NCI-H526 (cell line): ENCODE measurements around the gene DGCR6L.
"Not testable (repeated sequence)": the region's sequence is repeated elsewhere in the genome, so short reads cannot be mapped to it uniquely, and the experiment has no call there.

Experiments
- DNase-seq, 2 experiments: peaks; one replicate each; lab custom pipeline; 2025; lab: John Stamatoyannopoulos, UW

The DGCR6L gene

DNA sequence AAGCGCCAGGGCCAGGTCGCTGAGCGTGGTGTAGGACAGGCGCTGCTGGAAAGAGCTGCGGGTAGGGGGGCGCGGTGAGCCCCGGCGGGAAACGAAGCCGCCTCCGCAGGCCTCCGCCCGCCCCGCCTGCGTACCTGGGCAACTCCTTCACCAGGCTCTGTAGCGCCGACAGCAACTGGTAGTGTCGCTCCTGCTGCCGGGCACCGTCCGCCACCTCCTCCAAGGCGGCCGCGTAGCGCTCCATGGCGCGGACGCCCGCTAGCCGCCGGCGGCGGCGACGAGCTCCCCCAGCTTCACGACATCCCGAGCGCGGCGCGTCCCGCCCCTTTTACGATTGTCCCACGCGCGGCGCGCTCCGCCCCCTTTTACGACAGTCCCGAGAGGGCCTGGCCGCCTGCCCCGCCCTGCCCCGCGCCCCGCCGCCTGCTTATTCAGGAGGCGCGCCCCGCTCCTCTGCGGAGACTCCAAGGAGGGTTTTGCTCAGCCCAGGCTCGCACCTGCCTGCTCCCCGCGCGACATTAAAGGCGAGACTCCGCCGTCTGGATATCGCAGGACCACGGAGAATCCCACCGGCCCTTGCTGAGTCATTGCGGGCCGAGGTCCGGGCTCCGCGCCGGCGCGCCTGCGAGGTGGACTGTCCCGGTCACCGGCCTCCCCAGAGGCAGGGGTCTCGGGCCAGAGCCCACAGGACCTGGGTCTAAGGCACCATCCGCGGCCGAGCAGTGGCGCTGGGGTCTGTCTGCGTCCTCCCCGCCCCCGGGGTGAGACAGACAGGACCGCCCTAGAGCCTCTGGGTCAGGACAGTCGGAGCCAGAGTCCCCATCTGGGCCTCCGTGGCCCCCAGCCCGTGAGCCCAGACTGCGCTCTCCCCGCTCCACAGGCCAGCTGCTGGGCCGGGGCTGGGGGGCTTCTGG, at the start of gene DGCR6L:
Gene DGCR6L, minus strand, starts transcription at position 316 of the 914 bp plus-strand sequence. Its CDS starts 72 bp downstream, at position 244.
- peak; percentile 58 to 94 for DNase-seq

DNA sequence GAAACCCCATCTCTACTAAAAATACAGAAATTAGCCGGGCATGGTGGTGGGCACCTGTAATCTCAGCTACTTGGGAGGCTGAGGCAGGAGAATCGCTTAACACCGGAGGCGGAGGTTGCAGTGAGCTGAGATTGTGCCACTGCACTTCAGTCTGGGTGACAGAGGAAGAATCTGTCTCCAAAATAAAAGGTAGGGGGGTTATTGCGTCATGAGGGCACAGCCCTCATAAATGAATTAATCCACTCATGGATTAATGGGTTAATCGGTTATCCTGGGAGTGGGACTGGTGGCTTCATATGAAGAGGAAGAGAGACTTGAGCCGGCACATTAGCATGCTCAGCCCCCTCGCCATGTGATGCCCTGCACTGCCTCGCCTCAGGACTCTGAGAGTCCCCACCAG, 49.0 kb upstream of the DGCR6L start:
- DNase-seq = not testable (repeated sequence)

DNA sequence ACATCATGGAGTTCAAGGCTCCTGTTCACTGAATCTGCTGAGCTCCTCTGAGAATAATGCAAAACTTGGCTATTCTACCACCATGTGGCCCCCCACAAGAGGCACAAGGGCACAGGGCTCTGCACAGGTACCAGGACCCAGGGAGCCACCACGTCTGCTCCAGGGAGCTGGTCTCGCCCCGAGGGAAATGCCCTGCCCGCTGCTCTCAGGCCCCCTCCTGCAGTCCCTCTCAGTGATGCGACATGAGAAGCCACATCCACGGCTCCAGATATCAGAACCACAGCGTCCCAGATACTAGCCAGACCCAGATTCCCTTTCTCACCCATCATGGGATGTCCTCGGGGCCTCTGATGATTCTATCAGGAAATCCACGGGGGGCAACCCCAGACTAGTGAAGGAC, 47.0 kb upstream of the DGCR6L start:
- not testable (repeated sequence) for DNase-seq

DNA sequence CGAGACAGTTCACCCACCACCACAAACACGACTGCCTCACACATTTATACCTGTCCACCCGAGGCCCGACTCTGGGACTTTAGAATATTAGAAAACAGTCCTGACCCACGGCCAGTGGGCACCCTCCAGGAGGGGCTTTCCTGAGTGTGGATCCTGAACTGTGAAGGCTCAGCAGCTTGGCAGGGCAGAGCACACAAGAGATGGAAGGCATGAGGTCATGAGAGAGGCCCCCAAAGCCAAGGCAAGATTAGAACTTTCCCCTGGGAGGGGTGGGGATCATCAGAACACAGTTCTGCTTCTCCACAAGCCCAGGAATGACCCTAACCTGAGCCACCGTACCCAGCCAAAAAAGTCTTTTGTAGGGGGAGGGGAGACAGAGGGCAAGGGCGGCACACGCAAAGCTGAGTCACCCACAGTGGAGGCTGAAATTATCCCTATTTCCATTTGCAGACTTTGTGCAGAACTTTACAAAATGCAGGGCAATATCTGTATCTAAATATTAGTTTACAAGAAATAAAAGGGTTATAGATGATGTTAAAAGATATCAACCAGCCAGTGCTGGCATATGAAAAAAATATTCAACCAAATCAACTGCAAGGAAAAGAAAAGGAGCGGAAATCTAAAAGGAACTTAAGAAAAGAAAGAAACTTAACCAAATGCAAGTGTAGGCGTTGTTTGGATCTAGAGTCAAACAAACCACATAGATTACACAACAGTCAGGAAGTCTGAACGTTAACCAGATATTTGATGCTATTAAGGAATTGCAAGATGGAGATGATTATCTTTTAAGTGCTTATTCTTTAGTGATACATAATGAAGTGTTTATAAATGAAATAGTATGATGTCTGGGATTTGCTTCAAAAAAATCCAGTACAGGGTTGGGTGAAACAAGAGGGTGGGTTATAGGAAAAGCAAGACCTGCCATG, 44.7 kb upstream of the DGCR6L start:
- DNase-seq = not testable (repeated sequence)

DNA sequence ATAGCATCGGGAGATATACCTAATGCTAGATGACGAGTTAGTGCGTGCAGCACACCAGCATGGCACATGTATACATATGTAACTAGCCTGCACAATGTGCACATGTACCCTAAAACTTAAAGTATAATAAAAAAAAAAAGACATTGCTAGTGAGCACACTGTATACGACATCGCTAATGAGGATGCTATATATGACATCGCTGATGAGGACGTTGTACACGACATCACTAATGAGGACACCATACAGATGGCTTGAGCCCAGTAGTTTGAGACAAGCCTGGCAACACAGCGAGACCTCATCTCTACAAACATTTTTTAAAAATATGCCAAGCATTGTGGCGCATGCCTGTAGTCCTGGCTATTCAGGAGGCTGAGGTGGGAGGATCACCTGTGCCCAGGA, 42.5 kb upstream of the DGCR6L start:
- not testable (repeated sequence) for DNase-seq

DNA sequence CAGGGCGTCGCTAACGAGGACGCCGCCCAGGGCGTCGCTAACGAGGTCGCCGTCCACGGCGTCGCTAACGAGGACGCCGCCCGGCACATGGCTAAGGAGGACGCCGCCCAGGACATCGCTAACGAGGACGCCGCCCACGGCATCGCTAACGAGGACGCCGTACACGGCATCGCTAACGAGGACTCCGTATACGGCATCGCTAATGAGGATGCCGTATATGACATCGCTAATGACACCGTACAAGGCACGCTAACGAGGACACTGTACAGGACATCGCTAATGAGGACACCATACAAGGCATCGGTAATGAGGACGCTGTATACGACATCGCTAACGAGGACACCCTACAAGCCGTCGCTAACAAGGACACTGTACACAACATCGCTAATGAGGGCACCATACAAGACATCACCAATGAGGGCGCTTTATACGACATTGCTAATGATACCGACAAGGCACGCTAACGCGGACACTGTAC, 41.9 kb upstream of the DGCR6L start:
- DNase-seq = not testable (repeated sequence)

DNA sequence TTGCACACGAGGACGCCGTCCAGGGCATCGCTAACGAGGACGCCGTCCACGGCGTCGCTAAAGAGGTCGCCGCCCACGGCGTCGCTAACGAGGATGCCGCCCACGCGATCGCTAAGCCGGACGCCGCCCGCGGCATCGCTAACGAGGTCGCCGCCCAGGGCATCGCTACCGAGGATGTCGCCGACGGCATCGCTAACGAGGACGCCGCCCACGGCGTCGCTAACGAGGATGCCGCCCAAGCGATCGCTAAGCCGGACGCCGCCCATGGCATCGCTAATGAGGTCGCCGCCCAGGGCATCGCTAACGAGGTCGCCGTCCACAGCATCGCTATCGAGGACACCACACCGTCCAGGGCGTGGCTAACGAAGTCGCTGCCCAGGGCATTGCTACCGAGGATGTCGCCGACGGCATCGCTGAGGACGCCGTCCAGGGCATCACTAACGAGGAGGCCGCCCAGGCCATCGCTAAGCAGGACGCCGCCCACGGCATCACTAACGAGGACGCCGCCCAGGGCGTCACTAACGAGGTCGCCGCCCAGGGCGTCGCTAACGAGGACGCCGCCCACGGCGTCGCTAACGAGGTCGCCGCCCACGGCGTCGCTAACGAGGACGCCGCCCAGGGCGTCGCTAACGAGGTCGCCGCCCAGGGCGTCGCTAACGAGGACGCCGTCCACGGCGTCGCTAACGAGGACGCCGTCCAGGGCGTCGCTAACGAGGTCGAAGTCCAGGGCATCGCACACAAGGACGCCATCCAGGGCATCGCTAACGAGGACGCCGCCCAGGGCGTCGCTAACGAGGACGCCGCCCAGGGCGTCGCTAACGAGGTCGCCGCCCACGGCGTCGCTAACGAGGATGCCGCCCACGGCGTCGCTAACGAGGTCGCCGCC, 41.2 kb upstream of the DGCR6L start:
- DNase-seq = not testable (repeated sequence)

DNA sequence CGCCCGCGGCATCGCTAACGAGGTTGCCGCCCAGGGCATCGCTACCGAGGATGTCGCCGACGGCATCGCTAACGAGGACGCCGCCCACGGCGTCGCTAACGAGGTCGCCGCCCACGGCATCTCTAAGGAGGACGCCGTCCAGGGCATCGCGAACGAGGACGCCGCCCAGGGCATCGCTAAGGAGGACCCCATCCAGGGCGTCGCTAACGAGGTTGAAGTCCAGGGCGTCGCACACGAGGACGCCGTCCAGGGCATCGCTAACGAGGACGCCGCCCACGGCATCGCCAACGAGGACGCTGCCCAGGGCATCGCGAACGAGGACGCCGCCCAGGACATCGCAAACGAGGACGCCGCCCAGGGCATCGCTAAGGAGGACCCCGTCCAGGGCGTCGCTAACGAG, 40.4 kb upstream of the DGCR6L start:
- not testable (repeated sequence) for DNase-seq

DNA sequence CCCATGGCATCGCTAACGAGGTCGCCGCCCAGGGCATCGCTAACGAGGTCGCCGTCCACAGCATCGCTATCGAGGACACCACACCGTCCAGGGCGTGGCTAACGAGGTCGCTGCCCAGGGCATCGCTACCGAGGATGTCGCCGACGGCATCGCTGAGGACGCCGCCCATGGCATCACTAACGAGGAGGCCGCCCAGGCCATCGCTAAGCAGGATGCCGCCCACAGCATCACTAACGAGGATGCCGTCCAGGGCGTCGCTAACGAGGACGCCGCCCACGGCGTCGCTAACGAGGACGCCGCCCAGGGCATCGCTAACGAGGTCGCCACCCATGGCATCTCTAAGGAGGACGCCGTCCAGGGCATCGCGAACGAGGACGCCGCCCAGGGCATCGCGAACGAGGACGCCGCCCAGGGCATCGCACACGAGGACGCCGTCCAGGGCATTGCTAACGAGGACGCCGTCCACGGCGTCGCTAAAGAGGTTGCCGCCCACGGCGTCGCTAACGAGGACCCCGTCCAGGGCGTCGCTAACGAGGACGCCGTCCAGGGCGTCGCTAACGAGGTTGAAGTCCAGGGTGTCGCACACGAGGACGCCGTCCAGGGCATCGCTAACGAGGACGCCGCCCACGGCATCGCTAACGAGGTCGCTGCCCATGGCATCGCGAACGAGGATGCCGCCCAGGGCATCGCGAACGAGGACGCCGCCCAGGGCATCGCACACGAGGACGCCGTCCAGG, 38.8 kb upstream of the DGCR6L start:
- DNase-seq = not testable (repeated sequence)

DNA sequence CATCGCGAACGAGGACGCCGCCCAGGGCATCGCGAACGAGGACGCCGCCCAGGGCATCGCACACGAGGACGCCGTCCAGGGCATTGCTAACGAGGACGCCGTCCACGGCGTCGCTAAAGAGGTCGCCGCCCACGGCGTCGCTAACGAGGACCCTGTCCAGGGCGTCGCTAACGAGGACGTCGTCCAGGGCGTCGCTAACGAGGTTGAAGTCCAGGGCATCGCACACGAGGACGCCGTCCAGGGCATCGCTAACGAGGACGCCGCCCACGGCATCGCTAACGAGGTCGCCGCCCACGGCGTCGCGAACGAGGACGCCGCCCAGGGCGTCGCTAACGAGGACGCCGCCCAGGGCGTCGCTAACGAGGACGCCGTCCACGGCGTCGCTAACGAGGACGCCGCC, 38.1 kb upstream of the DGCR6L start:
- DNase-seq = not testable (repeated sequence)

DNA sequence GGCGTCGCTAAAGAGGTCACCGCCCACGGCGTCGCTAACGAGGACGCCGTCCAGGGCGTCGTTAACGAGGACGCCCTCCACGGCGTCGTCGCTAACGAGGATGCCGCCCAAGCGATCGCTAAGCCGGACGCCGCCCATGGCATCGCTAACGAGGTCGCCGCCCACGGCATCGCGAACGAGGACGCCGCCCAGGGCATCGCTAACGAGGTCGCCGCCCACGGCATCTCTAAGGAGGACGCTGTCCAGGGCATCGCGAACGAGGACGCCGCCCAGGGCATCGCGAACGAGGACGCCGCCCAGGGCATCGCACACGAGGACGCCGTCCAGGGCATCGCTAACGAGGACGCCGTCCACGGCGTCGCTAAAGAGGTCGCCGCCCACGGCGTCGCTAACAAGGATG, 37.0 kb upstream of the DGCR6L start:
- DNase-seq = not testable (repeated sequence)

DNA sequence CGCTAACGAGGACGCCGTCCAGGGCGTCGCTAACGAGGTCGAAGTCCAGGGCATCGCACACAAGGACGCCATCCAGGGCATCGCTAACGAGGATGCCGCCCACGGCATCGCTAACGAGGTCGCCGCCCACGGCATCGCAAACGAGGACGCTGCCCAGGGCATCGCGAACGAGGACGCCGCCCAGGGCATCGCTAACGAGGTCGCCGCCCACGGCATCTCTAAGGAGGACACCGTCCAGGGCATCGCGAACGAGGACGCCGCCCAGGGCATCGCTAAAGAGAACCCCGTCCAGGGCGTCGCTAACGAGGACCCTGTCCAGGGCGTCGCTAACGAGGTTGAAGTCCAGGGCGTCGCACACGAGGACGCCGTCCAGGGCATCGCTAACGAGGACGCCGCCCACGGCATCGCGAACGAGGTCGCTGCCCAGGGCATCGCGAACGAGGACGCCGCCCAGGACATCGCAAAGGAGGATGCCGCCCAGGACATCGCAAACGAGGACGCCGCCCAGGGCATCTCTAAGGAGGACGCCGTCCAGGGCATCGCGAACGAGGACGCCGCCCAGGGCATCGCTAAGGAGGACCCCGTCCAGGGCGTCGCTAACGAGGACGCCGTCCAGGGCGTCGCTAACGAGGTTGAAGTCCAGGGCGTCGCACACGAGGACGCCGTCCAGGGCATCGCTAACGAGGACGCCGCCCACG, 36.2 kb upstream of the DGCR6L start:
- not testable (repeated sequence) for DNase-seq

DNA sequence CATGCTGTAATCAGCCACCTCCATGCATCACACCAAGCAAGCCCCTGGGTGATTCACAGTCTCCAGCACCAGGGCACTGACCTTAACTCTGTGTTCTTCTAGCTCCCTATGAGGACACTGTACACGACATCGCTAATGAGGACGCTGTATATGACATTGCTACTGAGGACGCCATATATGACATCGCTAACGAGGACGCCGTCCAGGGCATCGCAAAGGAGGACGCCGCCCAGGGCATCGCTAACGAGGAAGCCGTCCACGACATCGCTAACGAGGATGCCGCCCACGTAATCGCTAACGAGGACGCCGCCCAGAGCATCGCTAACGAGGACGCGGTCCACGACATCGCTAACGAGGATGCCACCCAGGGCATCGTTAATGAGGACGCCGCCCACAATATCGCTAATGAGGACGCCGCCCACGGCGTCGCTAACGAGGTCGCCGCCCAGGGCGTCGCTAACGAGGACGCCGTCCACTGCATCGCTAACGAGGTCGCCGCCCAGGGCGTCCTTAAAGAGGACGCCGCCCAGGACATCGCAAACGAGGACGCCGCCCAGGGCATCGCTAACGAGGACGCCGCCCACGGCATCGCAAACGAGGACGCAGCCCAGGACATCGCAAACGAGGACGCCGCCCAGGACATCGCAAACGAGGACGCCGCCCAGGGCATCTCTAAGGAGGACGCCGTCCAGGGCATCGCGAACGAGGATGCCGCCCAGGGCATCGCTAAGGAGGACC, 34.5 kb upstream of the DGCR6L start:
- DNase-seq = no peak

DNA sequence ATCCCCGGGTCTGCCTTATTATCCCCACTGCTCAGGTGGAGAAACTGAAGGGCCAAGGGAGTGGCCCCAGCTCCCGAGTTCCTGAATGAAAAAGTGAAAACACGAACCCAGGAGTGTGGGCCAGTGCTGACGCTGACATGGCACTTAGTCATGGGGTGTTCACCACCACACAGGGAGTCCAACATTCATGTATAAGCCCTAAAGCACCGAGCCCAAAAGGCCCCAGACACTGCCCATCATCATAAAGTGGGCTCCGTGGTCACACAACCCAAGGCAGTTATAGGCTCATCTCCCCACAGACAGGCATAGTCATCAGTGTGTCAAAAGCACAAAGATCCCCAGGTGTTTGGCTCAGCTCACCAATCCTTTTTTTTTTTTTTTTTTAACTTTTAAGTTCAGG, 32.7 kb upstream of the DGCR6L start:
- not testable (repeated sequence) for DNase-seq

DNA sequence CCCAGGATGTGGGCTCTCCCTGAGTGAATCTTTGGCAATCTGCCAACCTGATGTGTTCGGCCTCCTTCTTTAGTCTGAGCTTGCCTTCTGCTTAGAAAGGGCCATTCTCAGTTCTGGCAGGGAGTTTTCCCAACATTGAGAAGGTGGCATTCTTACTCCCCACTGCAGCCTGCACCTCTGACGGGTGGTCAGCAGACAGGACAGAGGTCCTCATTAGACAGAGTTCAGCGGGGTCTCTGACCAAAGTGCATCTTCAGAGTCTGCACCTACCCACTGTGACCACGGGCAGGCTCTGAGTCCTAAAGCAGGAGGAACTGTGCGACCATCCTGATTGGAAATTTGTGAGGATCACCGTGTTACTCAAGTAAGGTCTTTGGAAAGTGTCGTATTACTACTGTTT, 26.7 kb upstream of the DGCR6L start:
- DNase-seq = not testable (repeated sequence)

DNA sequence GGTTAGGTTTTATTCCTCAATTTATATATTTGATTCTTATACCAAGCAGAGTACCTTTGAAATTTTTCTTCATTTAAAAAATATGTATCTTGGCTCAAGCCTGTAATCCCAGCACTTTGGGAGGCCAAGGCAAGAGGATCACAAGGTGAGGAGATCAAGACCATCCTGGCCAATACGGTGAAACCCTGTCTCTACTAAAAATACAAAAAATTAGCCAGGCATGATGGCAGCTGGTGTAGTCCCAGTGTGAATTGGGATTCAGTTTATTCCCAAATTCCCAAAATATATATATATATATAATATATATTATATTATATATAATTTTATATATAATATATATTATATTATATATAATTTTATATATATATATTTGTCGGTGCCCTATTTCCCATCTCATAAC, 18.4 kb upstream of the DGCR6L start:
- DNase-seq = not testable (repeated sequence)

DNA sequence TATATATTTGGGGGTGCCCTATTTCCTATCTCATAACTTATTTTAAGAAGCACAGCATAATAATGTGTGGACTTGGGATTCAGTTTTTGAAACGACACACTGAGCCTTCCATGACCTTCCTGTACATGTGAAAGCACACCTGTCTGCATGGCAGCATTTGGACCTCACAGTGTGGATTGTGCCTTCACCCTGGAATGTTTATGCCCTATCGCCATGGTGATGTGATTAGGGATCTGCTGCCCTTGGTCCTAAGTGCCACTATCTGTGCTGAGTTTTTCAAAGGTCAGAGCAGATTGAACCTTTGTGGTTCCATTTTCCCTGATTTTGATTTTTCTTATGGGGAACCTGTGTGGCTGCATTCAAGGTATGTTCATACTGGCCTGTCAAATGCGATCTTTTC, 17.9 kb upstream of the DGCR6L start:
- DNase-seq = not testable (repeated sequence)

DNA sequence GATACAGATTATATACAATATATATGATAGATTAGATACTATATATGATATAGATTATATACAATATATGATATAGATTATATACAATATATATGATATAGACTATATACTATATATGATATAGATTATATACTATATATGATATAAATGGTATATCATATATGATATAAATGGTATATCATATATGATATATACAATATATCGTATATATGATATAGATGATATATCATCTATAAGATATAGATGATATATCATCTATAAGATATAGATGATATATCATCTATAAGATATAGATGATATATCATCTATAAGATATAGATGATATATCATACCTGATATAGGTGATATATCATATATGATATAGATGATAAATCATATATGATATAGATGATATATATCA, 16.7 kb upstream of the DGCR6L start:
- not testable (repeated sequence) for DNase-seq

DNA sequence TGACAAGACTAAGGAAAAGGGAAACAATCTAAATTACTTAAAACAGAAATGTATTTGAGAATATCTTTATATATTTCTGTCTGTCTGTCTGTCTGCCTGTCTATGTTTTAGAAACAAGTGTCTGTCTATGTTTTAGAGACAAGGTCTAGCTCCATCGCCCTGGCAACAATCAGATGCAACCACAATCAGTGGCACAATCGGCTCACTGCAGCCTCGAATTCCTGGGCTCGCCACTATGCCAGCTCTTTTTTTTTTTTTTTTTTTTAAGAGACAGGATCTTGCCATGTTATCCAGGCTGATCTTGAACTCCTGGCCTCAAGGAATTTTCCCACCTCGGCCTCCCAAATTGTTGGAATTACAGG, 8.7 kb upstream of the DGCR6L start:
- not testable (repeated sequence) for DNase-seq
